Activated naive CD4-positive, alpha-beta T cell treated with anti-CD3 and anti-CD28 coated beads, Interleukin-2, amount 10 ng/mL, durations not matched to agents 7 days and 5 days (primary cell): Measurements from ENCODE around the gene RNF17.

Experiments used
- CTCF ChIA-PET: fragments of 350-600 bp; sonication (Branson Sonifier 250); formaldehyde crosslinking; loops from one replicate; lab custom pipeline; 2021; ENCODE audit warnings: antibody characterized with exemption; lab: Charles Lee
- DNase-seq: peaks from one replicate; pipeline ENCODE4 v3.0.0-alpha.2; 2020
- H3K27ac Mint-ChIP-seq: one replicate; pipeline ENCODE4 v1.8.0; 2021; ENCODE audit warnings: mild to moderate bottlenecking, moderate library complexity, mixed read lengths
- H3K27me3 Mint-ChIP-seq: one replicate; pipeline ENCODE4 v1.8.0; 2021; ENCODE audit warnings: mild to moderate bottlenecking, mixed read lengths
- H3K36me3 Mint-ChIP-seq: one replicate; pipeline ENCODE4 v1.8.0; 2021; ENCODE audit warnings: mixed read lengths
- H3K4me1 Mint-ChIP-seq: one replicate; pipeline ENCODE4 v1.8.0; 2021; ENCODE audit warnings: mixed read lengths
- H3K4me3 Mint-ChIP-seq: one replicate; pipeline ENCODE4 v1.8.0; 2021; ENCODE audit warnings: mild to moderate bottlenecking, moderate library complexity, mixed read lengths
- H3K9me3 Mint-ChIP-seq: one replicate; pipeline ENCODE4 v1.8.0; 2021; ENCODE audit warnings: mixed read lengths

RNF17 gene

DNA sequence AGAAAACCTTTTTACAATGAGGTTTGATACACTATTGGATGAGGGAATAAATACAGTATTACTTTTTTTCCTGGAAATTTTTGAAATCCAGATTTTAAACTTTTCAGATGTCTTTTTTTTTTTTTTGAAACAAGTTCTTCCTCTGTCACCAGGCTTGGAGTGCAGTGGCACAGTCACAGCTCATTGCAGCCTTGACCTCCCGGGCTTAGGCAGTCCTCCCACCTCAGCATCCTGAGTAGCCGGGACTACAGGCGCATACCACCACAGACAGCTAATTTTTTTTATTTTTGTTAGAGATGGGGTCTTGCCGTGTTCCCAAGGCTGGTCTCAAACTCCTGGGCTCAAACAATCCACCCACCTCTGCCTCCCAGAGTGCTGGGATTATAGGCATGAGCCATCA lies 96.8 kb downstream of the RNF17 start:
- CTCF ChIA-PET = no interaction called here
- no peaks in the 10 kb centered on the region for H3K36me3 Mint-ChIP-seq

DNA sequence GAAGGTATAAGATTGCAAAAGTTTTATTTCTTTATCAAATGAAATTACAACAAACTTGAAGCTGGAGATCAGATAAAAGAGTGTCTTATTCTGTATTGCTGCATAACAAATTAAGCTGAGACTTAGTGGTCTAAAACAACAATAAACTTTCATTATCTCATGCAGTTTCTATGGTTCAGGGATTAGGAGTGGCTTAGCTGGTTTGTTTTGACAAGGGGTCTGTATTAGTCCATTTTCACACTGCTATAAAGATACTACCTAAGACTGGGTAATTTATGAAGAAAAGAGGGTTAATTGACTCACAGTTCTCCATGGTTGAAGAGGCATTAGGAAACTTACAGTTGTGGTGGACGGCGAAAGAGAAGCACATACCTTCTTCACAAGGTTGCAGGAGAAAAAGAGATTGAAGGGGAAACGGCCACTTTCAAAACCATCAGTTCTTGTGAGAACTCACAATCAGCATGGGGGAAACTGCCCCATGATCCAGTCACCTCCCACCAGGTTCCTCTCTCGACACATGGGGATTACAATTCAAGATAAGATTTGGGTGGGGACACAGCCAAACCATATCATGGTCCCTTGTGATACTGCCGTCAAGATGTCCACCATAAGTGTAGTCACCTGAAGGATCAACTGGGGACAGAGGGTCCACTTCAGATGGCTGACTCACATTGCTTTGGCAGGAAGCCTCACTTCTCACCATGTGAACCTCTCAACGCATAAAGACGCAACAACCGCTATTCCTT lies 97.8 kb downstream of the RNF17 start:
- Mint-ChIP-seq H3K4me3 (no peak overlapping the region), H3K36me3 (no peaks in the 10 kb centered on the region), H3K27me3 (peaks cover 17% of the 10 kb centered on the region), H3K27ac (no peak overlapping the region), H3K9me3 (no peaks in the 10 kb centered on the region), H3K4me1 (no peaks in the 10 kb centered on the region)
- CTCF ChIA-PET = no interaction called here
- no peak for DNase-seq

More for the DNA sequence above, 96.8 kb downstream of the RNF17 start:
- H3K4me3 Mint-ChIP-seq = no peak overlapping the region
- DNase-seq = no peak
- H3K4me1 Mint-ChIP-seq = no peaks in the 10 kb centered on the region
- H3K27ac Mint-ChIP-seq = no peak overlapping the region
- no peaks in the 10 kb centered on the region for H3K9me3 Mint-ChIP-seq
- H3K27me3 Mint-ChIP-seq = peaks cover 17% of the 10 kb centered on the region

- no peaks in the 10 kb centered on the region for H3K4me1 Mint-ChIP-seq
- CTCF ChIA-PET = no interaction called here
- DNase-seq = no peak
- no peaks in the 10 kb centered on the region for H3K36me3 Mint-ChIP-seq
- no peak overlapping the region for H3K4me3 Mint-ChIP-seq
- no peaks in the 10 kb centered on the region for H3K9me3 Mint-ChIP-seq
- H3K27ac Mint-ChIP-seq = no peak overlapping the region
- peaks cover 14% of the 10 kb centered on the region for H3K27me3 Mint-ChIP-seq
Observed at GRCh38 chr13:24863748-24864540, 100.0 kb downstream of the RNF17 start.

- Mint-ChIP-seq H3K36me3 (no peaks in the 10 kb centered on the region), H3K4me3 (no peak overlapping the region), H3K4me1 (no peaks in the 10 kb centered on the region), H3K27me3 (peaks cover 16% of the 10 kb centered on the region), H3K27ac (no peak overlapping the region), H3K9me3 (no peaks in the 10 kb centered on the region)
- no peak for DNase-seq
- CTCF ChIA-PET = no interaction called here
Observed at GRCh38 chr13:24864579-24864978, 100.6 kb downstream of the RNF17 start.

DNA sequence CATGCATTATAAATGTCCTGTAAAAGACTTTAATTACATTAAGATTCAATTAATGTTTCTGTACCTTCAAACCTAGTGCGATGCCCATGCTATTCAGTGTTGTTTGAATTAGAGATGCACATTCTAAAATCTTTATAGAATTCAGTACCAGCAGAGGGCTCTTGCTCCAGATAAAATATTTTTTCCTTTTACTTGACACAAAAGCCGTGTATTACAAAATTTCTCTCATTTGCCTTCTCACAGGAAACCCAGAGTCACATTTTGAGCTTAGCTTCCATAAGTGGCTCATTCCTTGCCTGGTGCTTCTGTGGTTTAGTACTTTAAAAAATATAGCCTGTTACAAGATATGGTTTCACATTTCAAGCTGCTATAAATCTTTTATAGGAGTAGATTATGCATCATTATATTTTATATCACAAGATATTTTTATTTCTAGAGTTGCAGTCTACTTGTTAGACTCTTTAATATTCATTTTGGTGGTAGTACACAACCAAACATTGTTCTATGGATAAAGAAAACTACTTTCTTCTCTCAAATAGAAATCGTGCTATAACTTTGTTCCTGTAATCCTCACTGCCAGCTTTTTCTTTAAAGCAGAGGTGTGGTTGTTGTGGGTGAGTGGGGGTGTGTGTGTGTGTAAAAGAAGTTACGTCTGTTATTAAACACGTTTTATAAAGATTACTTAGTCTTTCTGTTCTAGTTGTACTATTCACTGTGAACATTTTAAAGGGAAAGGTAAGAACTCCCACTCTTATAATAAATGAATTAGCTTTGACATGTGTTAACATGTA lies 101.4 kb downstream of the RNF17 start:
- no peak for DNase-seq
- no peaks in the 10 kb centered on the region for H3K36me3 Mint-ChIP-seq
- H3K27me3 Mint-ChIP-seq = peaks cover 18% of the 10 kb centered on the region
- no peaks in the 10 kb centered on the region for H3K9me3 Mint-ChIP-seq
- H3K27ac Mint-ChIP-seq = no peak overlapping the region
- CTCF ChIA-PET = no interaction called here
- H3K4me1 Mint-ChIP-seq = no peaks in the 10 kb centered on the region
- H3K4me3 Mint-ChIP-seq = no peak overlapping the region

- Mint-ChIP-seq H3K9me3 (no peaks in the 10 kb centered on the region), H3K4me3 (no peak overlapping the region), H3K4me1 (no peaks in the 10 kb centered on the region), H3K27ac (no peak overlapping the region), H3K36me3 (no peaks in the 10 kb centered on the region), H3K27me3 (peaks cover 16% of the 10 kb centered on the region)
- CTCF ChIA-PET = no interaction called here
- DNase-seq = no peak
Observed at GRCh38 chr13:24866488-24866887, 102.5 kb downstream of the RNF17 start.

DNA sequence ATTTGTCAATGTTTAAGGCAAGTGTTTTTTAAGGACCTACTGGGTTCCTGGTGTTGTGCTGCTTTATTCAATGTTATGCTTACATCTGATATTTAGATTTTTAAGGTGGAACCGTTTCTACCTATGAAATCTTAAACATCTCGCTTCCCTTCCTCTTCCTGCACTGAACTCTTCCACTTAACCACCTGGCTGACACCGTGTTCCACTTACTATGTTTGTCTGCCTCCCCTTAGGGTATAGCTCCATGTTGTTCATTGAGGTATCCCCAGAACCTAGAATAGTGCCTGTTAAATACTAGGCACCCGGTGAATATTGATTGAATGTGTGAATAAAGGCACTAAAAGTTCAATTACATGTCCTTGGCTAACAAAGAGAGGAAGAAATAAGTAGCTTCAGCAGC lies 104.9 kb downstream of the RNF17 start:
- Mint-ChIP-seq H3K27ac (no peak overlapping the region), H3K36me3 (no peaks in the 10 kb centered on the region), H3K4me1 (no peaks in the 10 kb centered on the region), H3K27me3 (peaks cover 16% of the 10 kb centered on the region), H3K4me3 (no peak overlapping the region), H3K9me3 (no peaks in the 10 kb centered on the region)
- no peak for DNase-seq
- CTCF ChIA-PET = no interaction called here

DNA sequence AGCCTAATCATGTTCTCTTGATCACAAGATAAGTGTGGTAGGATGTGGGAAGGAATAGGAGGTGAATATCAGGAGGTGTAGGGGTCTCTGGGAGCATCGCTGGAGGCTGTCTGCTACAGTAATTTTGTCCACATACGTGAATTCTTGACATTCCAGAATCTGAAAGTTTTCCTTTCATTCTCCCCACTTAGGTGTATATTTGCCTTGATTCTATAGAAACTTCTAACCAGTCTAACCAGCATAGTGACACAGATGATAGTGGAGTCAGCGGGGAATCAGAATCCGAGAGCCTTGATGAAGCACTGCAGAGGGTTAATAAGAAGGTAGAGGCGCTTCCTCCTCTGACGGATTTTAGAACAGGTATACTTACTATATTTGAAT lies 106.4 kb downstream of the RNF17 start:
- DNase-seq = no peak
- no peaks in the 10 kb centered on the region for H3K4me1 Mint-ChIP-seq
- H3K9me3 Mint-ChIP-seq = no peaks in the 10 kb centered on the region
- H3K27me3 Mint-ChIP-seq = peaks cover 14% of the 10 kb centered on the region
- H3K36me3 Mint-ChIP-seq = no peaks in the 10 kb centered on the region
- H3K27ac Mint-ChIP-seq = no peak overlapping the region
- CTCF ChIA-PET = no interaction called here
- H3K4me3 Mint-ChIP-seq = no peak overlapping the region

DNA sequence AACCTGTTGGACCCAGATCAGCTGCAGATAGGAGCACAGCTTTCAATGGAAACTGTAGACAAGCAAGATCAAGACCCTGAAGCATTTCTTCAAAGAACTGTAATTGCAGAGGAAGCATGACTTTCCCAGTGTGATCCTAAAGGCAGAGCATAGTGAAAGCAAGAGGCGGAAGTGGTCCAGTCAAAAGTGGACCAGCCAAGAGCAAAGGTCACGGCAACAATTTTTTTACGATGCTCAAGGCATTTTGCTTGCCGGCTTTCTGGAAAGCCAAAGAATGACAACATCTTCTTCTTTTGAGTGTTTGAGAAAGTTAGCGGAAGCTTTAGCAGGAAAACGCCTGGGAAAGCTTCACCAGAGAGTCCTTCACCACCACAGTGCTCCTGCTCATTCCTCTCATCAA lies 111.6 kb downstream of the RNF17 start:
- Mint-ChIP-seq H3K4me3 (no peak overlapping the region), H3K36me3 (no peaks in the 10 kb centered on the region), H3K27ac (no peak overlapping the region), H3K9me3 (no peaks in the 10 kb centered on the region), H3K4me1 (no peaks in the 10 kb centered on the region), H3K27me3 (peaks cover 14% of the 10 kb centered on the region)
- DNase-seq = no peak
- CTCF ChIA-PET = no interaction called here

DNA sequence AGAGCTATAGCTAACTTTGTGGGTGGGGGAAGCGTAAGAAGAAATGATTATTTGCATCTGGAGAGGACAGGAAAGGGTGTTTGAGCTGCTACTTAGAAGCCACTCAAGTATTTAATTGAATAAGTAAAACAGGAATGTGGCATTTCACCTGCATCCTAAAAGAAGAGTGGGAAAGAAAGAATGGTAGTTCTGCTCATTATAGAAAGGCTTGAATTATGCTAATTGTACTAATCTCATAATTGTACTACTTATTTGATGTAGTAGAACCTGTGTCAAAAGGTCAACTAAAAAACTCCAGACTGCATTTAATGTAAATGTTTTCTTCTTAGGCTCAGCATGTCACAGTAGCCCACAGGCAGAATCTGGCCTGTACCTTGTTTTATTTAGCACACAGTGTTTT lies 113.6 kb downstream of the RNF17 start:
- CTCF ChIA-PET = no interaction called here
- DNase-seq = no peak
- Mint-ChIP-seq H3K4me3 (no peak overlapping the region), H3K4me1 (no peaks in the 10 kb centered on the region), H3K36me3 (peaks cover under 1% of the 10 kb centered on the region), H3K27me3 (peaks cover 7% of the 10 kb centered on the region), H3K9me3 (no peaks in the 10 kb centered on the region), H3K27ac (no peak overlapping the region)

GRCh38 chr13:24878340-24878739 lies 114.4 kb downstream of the RNF17 start:
- Mint-ChIP-seq H3K4me1 (no peaks in the 10 kb centered on the region), H3K27me3 (peaks cover 7% of the 10 kb centered on the region), H3K27ac (no peak overlapping the region), H3K36me3 (peaks cover 6% of the 10 kb centered on the region), H3K4me3 (no peak overlapping the region), H3K9me3 (no peaks in the 10 kb centered on the region)
- CTCF ChIA-PET = no interaction called here
- DNase-seq = no peak

DNA sequence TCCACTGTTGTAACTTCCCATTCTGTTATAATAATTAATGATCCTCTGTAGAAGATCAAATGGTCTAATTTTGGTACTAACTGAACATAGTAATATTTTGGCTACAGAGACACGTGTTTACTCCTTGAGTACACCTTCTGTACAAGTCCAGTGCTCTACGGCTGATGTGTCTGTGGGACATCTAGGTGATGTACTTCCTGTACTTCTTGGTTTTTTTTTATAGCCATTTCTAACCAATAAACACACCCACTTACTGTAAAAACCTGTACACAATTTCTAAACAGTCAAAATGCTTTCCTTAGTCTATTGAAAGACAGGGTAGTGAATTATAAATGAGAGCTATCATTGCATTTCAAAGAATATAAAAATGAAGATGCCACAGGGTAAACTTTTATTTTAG lies 118.7 kb downstream of the RNF17 start:
- Mint-ChIP-seq H3K36me3 (peaks cover 20% of the 10 kb centered on the region), H3K4me1 (no peaks in the 10 kb centered on the region), H3K4me3 (no peak overlapping the region), H3K9me3 (no peaks in the 10 kb centered on the region), H3K27ac (no peak overlapping the region), H3K27me3 (no peaks in the 10 kb centered on the region)
- no peak for DNase-seq
- CTCF ChIA-PET = no interaction called here

- no peaks in the 10 kb centered on the region for H3K9me3 Mint-ChIP-seq
- no peaks in the 10 kb centered on the region for H3K27me3 Mint-ChIP-seq
- H3K4me3 Mint-ChIP-seq = no peak overlapping the region
- CTCF ChIA-PET = no interaction called here
- peaks cover 45% of the 10 kb centered on the region for H3K36me3 Mint-ChIP-seq
- no peak for DNase-seq
- no peaks in the 10 kb centered on the region for H3K4me1 Mint-ChIP-seq
- H3K27ac Mint-ChIP-seq = no peak overlapping the region
Observed at GRCh38 chr13:24887759-24888158, 123.8 kb downstream of the RNF17 start.

- Mint-ChIP-seq H3K4me3 (no peak overlapping the region), H3K9me3 (no peaks in the 10 kb centered on the region), H3K36me3 (peaks cover 46% of the 10 kb centered on the region), H3K4me1 (no peaks in the 10 kb centered on the region), H3K27me3 (no peaks in the 10 kb centered on the region), H3K27ac (no peak overlapping the region)
- no peak for DNase-seq
- CTCF ChIA-PET = no interaction called here
Observed at GRCh38 chr13:24888291-24888931, 124.4 kb downstream of the RNF17 start.
